ENCODE data around the gene CLOCK.

GRCh38 chr4:55396308-55397125, 150.2 kb downstream of the CLOCK start:
- TF ChIP-seq CTCF (IDR thresholded peaks at IDR 0.05) = no peak
- TF ChIP-seq ZFX (IDR thresholded peaks at IDR 0.05; ENCODE audit: borderline replicate concordance) = no peak

Data from 22Rv1 (cell line).